IPS-NIHi11 (cell line): Measurements from ENCODE around the gene KRT13.

ENCODE experiments used
- DNase-seq: peaks from one replicate; pipeline ENCODE4 v3.0.0; 2012; ENCODE audit warnings: mixed read lengths, low spot score

The KRT13 gene

DNA sequence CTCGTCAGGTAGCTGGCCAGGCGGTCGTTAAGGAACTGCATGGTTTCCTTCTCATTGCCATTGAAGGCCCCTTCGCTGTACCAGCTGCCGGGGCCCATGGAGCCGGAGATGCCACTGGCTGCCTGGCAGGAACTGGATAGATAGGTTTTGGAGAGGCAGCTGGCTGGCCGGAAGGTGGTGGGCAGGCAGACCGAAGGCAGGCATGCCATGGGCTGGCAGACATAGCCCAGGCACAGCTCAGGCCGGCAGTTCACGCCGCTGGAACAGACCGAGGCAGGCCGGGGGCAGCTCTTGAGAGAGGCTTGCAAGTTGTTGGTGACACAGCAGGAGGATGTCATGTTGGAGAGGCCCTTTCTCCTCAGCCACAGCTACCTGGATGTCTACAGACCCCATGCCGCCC, 38.4 kb downstream of the KRT13 start, which contains the start of gene KRT32:
Gene KRT32 (minus strand): TSS at position 399 of the 400 bp plus-strand sequence. CDS start 61 bp downstream, at position 338.
- DNase-seq = no peak

GRCh38 chr17:41464682-41465081, 40.7 kb downstream of the KRT13 start:
- DNase-seq = no peak

- DNase-seq = no peak
Measured at GRCh38 chr17:41464173-41464572, 41.2 kb downstream of the KRT13 start.

DNA sequence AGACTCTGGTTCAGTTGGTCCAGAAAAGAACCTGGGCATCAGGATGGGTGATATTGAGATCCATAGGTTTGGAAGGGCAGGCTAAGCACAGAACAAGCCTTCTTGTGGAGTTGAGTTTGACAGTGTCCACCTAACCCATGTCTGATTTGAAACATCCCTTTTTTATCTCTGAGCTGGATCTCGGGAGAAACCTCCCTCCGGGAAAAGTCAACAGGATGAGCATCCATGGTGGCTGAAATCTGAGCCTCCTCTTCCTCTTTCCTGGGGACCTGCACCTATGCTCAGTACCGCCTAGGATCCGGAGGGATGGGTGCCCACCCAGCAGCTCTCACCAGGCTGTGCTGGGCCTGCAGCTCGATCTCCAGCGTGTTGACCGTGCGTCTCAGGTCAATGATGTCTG, 41.7 kb downstream of the KRT13 start:
- DNase-seq = no peak

GRCh38 chr17:41462705-41463104, 42.7 kb downstream of the KRT13 start:
- DNase-seq = no peak

DNA sequence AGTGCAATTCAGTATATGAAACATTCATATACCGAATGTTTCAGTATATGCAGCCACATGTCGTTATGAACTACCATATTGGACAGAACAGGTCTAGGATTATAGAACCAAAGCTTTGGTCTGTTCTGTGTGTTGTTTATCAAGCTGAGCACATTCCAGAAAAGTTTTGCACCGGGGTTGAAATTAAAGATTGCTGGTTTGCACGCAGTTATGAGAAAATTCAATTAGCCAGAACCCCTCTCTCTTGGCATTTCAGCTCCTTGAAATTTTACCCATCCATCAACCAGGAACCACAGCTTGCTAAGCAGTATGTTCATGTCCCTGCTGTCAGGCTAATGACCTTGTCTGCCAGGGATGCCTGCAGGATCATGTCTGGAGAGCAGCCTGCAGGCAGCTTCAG, 47.7 kb downstream of the KRT13 start:
- no peak for DNase-seq

GRCh38 chr17:41456204-41456603, 49.2 kb downstream of the KRT13 start:
- peak; percentile 51 for DNase-seq

DNA sequence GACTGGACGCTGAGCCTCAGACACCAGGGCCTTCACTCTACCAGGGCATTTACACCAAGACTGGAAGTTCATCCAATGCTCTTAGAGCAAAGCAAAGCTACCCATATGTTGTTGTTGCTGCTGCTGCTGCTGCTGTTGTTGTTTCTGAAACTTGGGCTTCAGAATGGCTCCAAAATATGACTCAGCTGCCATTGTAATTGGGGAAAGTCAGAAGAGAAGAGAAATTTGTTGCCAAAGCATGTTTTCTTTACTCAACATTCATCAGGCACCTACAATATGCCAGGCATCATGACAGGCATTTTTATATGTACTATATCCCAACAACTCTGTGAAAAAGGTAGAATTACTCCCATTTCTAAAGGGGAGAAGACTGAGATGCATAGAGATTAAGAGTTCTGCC, 50.2 kb downstream of the KRT13 start:
- no peak for DNase-seq

GRCh38 chr17:41453066-41453465, 52.3 kb downstream of the KRT13 start:
- no peak for DNase-seq

GRCh38 chr17:41452281-41452680, 53.1 kb downstream of the KRT13 start:
- DNase-seq = no peak

DNA sequence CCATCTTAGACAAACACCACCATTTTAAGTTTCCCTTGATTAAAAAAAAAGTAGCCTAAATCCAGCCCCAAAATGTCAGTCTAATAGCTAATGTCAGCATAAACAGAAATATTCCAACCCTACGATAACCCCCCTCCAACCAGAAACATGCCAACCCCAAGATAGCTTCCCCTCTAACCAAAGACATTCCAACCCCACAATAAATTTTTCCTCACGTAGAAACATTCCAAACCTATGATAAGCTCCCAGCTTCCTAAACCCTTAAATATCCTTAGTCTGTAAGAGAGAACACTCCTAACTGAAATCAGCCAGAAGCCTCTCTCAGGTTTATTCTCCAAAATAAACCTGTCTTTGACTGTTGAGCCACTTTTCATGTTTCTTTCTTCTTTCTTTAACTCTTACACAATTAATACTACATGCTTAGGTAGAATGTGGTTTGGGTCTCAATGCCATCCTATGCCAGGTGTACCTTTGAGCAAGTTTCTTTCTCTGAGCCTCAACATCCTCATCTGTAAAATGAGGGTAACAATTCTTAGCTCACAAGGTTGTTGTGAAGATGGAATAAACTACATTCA, 54.2 kb downstream of the KRT13 start:
- no peak for DNase-seq
